Neural progenitor cell (in vitro differentiated cells): ENCODE measurements around the gene LRP5. TPM values are rescaled to one million over a fixed set of nuclear protein-coding genes. Genes with fewer than 3 reads are reported as not detected.
A peak's percentile ranks its signal among the peaks of the same experiment; 100 is the strongest.

Source experiments
- DNase-seq: peaks from one replicate; pipeline ENCODE4 v3.0.0-alpha.2; 2016; ENCODE audit warnings: low spot score
- H2AFZ ChIP-seq: fragments of 200-600 bp; sonication (generic); replicated peaks from 2 replicates; pipeline ENCODE4 v1.6.1; 2016; ENCODE audit warnings: antibody characterized with exemption
- H3F3A ChIP-seq: fragments of 200-600 bp; sonication (generic); 2 replicates; pipeline ENCODE4 v1.6.1; 2016; ENCODE audit warnings: antibody characterized with exemption, low read depth
- H3K27ac ChIP-seq: fragments of 200-600 bp; sonication (generic); 2 replicates; pipeline ENCODE4 v1.5.1; 2016; ENCODE audit warnings: mild to moderate bottlenecking
- H3K27me3 ChIP-seq: fragments of 200-600 bp; sonication (generic); 2 replicates; pipeline ENCODE4 v1.6.1; 2016; ENCODE audit warnings: mild to moderate bottlenecking, moderate library complexity
- H3K36me3 ChIP-seq: fragments of 200-600 bp; sonication (generic); 2 replicates; pipeline ENCODE4 v1.5.1; 2016
- H3K4me1 ChIP-seq: fragments of 200-600 bp; sonication (generic); 2 replicates; pipeline ENCODE4 v1.6.1; 2016; ENCODE audit warnings: mixed run types
- H3K4me2 ChIP-seq: fragments of 200-600 bp; sonication (generic); 2 replicates; pipeline ENCODE4 v1.6.1; 2016
- H3K4me3 ChIP-seq: fragments of 200-600 bp; sonication (generic); 2 replicates; pipeline ENCODE4 v1.5.1; 2016
- H3K79me2 ChIP-seq: fragments of 200-600 bp; sonication (generic); 2 replicates; pipeline ENCODE4 v1.6.1; 2016; ENCODE audit warnings: low read depth
- H3K9ac ChIP-seq: fragments of 200-600 bp; sonication (generic); 2 replicates; pipeline ENCODE4 v1.6.1; 2016
- H3K9me3 ChIP-seq: fragments of 200-600 bp; sonication (generic); 2 replicates; pipeline ENCODE4 v1.5.1; 2016; ENCODE audit warnings: low read depth
- H4K20me1 ChIP-seq: fragments of 200-600 bp; sonication (generic); 2 replicates; pipeline ENCODE4 v1.6.1; 2016; ENCODE audit warnings: low read depth
- H3K27ac Mint-ChIP-seq: 3 replicates; pipeline ENCODE4 v1.8.0; 2021; ENCODE audit warnings: mixed read lengths
- H3K27me3 Mint-ChIP-seq: 2 replicates; pipeline ENCODE4 v1.8.0; 2022; ENCODE audit warnings: low read depth, mild to moderate bottlenecking, inconsistent platforms, moderate library complexity, mixed read lengths; ENCODE audit not compliant: insufficient read depth
- H3K36me3 Mint-ChIP-seq: 3 replicates; pipeline ENCODE4 v1.8.0; 2021; ENCODE audit warnings: mixed read lengths
- H3K4me1 Mint-ChIP-seq: 3 replicates; pipeline ENCODE4 v1.8.0; 2021; ENCODE audit warnings: mixed read lengths
- H3K4me3 Mint-ChIP-seq: 3 replicates; pipeline ENCODE4 v1.8.0; 2021; ENCODE audit warnings: mild to moderate bottlenecking, moderate library complexity, mixed read lengths
- H3K9me3 Mint-ChIP-seq: 3 replicates; pipeline ENCODE4 v1.8.0; 2020; ENCODE audit warnings: mixed read lengths
- CTCF ChIP-seq: fragments of 200-600 bp; sonication (generic); IDR thresholded peaks from 2 replicates; pipeline ENCODE4 v1.5.1; 2017; ENCODE audit warnings: antibody characterized with exemption, mild to moderate bottlenecking
- EZH2 ChIP-seq: fragments of 200-600 bp; sonication (generic); IDR thresholded peaks from 2 replicates; pipeline ENCODE4 v1.6.1; 2017; ENCODE audit warnings: antibody characterized with exemption, mild to moderate bottlenecking, moderate library complexity
- EZH2phosphoT487 ChIP-seq: fragments of 200-600 bp; sonication (generic); IDR thresholded peaks from 2 replicates; pipeline ENCODE4 v1.6.1; 2017; ENCODE audit warnings: antibody characterized with exemption
- total RNA-seq: library from RNA; depleted of rRNA; stranded (reverse); fragments of >200 nt; gene quantifications from 2 replicates; pipeline ENCODE4 v1.2.3, GENCODE V29; 2015; ENCODE audit warnings: low replicate concordance

LRP5 gene
- total RNA-seq, 1 donor from 2014 or later, result 7.3 TPM

GRCh38 chr11:68402355-68403031, 90.1 kb downstream of the LRP5 start:
- Histone ChIP-seq H3K79me2 (no peaks in the 10 kb centered on the region), H3K4me1 (no peaks in the 10 kb centered on the region), H3K9ac (no peak overlapping the region), H3K27me3 (no peaks in the 10 kb centered on the region), H3K4me3 (no peak overlapping the region), H2AFZ (no peak overlapping the region), H3F3A (peaks cover 4% of the 10 kb centered on the region), H3K9me3 (no peaks in the 10 kb centered on the region), H3K27ac (no peak overlapping the region), H4K20me1 (no peaks in the 10 kb centered on the region), H3K4me2 (no peak overlapping the region), H3K36me3 (no peaks in the 10 kb centered on the region)
- Mint-ChIP-seq H3K27ac (peak overlapping the region; percentile 42), H3K4me1 (peaks cover 6% of the 10 kb centered on the region), H3K27me3 (peaks cover 2% of the 10 kb centered on the region), H3K9me3 (no peaks in the 10 kb centered on the region), H3K36me3 (peaks cover 9% of the 10 kb centered on the region), H3K4me3 (no peak overlapping the region)
- DNase-seq, result peak; percentile 19
- TF ChIP-seq EZH2phosphoT487 (no peak), EZH2 (no peak), CTCF (peak; percentile 35)

GRCh38 chr11:68403424-68403823, 91.0 kb downstream of the LRP5 start:
- no peak overlapping the region for H2AFZ ChIP-seq
- no peaks in the 10 kb centered on the region for H3K9me3 ChIP-seq
- Mint-ChIP-seq H3K27ac (no peak overlapping the region), H3K27me3 (no peaks in the 10 kb centered on the region), H3K36me3 (peaks cover 13% of the 10 kb centered on the region), H3K4me1 (no peaks in the 10 kb centered on the region), H3K9me3 (no peaks in the 10 kb centered on the region), H3K4me3 (no peak overlapping the region)
- H3F3A ChIP-seq, result peaks cover 4% of the 10 kb centered on the region
- no peak overlapping the region for H3K9ac ChIP-seq
- TF ChIP-seq CTCF, result no peak
- no peak for TF ChIP-seq EZH2
- no peak for TF ChIP-seq EZH2phosphoT487
- DNase-seq, result no peak
- no peak overlapping the region for H3K4me3 ChIP-seq
- H4K20me1 ChIP-seq, result no peaks in the 10 kb centered on the region
- H3K79me2 ChIP-seq, result no peaks in the 10 kb centered on the region
- no peaks in the 10 kb centered on the region for H3K36me3 ChIP-seq
- H3K4me1 ChIP-seq, result no peaks in the 10 kb centered on the region
- no peaks in the 10 kb centered on the region for H3K27me3 ChIP-seq
- H3K4me2 ChIP-seq, result no peak overlapping the region
- no peak overlapping the region for H3K27ac ChIP-seq

- Histone ChIP-seq H3K9me3 (no peaks in the 10 kb centered on the region), H3K27ac (no peak overlapping the region), H4K20me1 (no peaks in the 10 kb centered on the region), H2AFZ (no peak overlapping the region), H3K4me1 (no peaks in the 10 kb centered on the region), H3K36me3 (no peaks in the 10 kb centered on the region), H3K4me3 (no peak overlapping the region), H3K9ac (no peak overlapping the region), H3K27me3 (no peaks in the 10 kb centered on the region), H3K4me2 (no peak overlapping the region), H3K79me2 (no peaks in the 10 kb centered on the region), H3F3A (peaks cover 4% of the 10 kb centered on the region)
- Mint-ChIP-seq H3K9me3 (no peaks in the 10 kb centered on the region), H3K4me1 (no peaks in the 10 kb centered on the region), H3K36me3 (peaks cover 15% of the 10 kb centered on the region), H3K27ac (no peak overlapping the region), H3K4me3 (no peak overlapping the region), H3K27me3 (no peaks in the 10 kb centered on the region)
- no peak for TF ChIP-seq EZH2phosphoT487
- TF ChIP-seq CTCF, result no peak
- no peak for TF ChIP-seq EZH2
- DNase-seq, result no peak
Measured at GRCh38 chr11:68403831-68404230, 91.4 kb downstream of the LRP5 start.
